ENCODE results near the gene SYTL3.

The SYTL3 gene

GRCh38 chr6:158756977-158757752 is 107.3 kb downstream of the SYTL3 start:
- TF ChIP-seq GATA2 (IDR thresholded peaks at IDR 0.05; ENCODE audit: low read depth, low read length) = no peak
- no peak for TF ChIP-seq GATA3 (IDR thresholded peaks at IDR 0.05; ENCODE audit: low read depth, low read length)

- TF ChIP-seq GATA3 (IDR thresholded peaks at IDR 0.05; ENCODE audit: low read depth, low read length) = no peak
- no peak for TF ChIP-seq GATA2 (IDR thresholded peaks at IDR 0.05; ENCODE audit: low read depth, low read length)
These were observed 107.9 kb downstream of the SYTL3 start for GRCh38 chr6:158757753-158758090.

GRCh38 chr6:158758451-158758860 is 108.6 kb downstream of the SYTL3 start:
- TF ChIP-seq GATA3 (IDR thresholded peaks at IDR 0.05; ENCODE audit: low read depth, low read length) = no peak
- TF ChIP-seq GATA2 (IDR thresholded peaks at IDR 0.05; ENCODE audit: low read depth, low read length) = peak; percentile 73

- TF ChIP-seq GATA2 (IDR thresholded peaks at IDR 0.05; ENCODE audit: low read depth, low read length) (no peak), GATA3 (IDR thresholded peaks at IDR 0.05; ENCODE audit: low read depth, low read length) (no peak)
These were observed 109.2 kb downstream of the SYTL3 start for GRCh38 chr6:158758941-158759479.

GRCh38 chr6:158759966-158760617 is 110.2 kb downstream of the SYTL3 start:
- TF ChIP-seq GATA3 (IDR thresholded peaks at IDR 0.05; ENCODE audit: low read depth, low read length) = no peak
- no peak for TF ChIP-seq GATA2 (IDR thresholded peaks at IDR 0.05; ENCODE audit: low read depth, low read length)

- no peak for TF ChIP-seq GATA2 (IDR thresholded peaks at IDR 0.05; ENCODE audit: low read depth, low read length)
- TF ChIP-seq GATA3 (IDR thresholded peaks at IDR 0.05; ENCODE audit: low read depth, low read length) = no peak
These were observed 110.9 kb downstream of the SYTL3 start for GRCh38 chr6:158760618-158761250.

- no peak for TF ChIP-seq GATA2 (IDR thresholded peaks at IDR 0.05; ENCODE audit: low read depth, low read length)
- no peak for TF ChIP-seq GATA3 (IDR thresholded peaks at IDR 0.05; ENCODE audit: low read depth, low read length)
These were observed 111.9 kb downstream of the SYTL3 start for GRCh38 chr6:158761746-158762145.

- TF ChIP-seq GATA2 (IDR thresholded peaks at IDR 0.05; ENCODE audit: low read depth, low read length) = no peak
- TF ChIP-seq GATA3 (IDR thresholded peaks at IDR 0.05; ENCODE audit: low read depth, low read length) = no peak
These were observed 113.1 kb downstream of the SYTL3 start for GRCh38 chr6:158762787-158763433.

- no peak for TF ChIP-seq GATA3 (IDR thresholded peaks at IDR 0.05; ENCODE audit: low read depth, low read length)
- no peak for TF ChIP-seq GATA2 (IDR thresholded peaks at IDR 0.05; ENCODE audit: low read depth, low read length)
These were observed 113.8 kb downstream of the SYTL3 start for GRCh38 chr6:158763434-158764182.

GRCh38 chr6:158764183-158764849 is 114.5 kb downstream of the SYTL3 start:
- TF ChIP-seq GATA2 (IDR thresholded peaks at IDR 0.05; ENCODE audit: low read depth, low read length) (no peak), GATA3 (IDR thresholded peaks at IDR 0.05; ENCODE audit: low read depth, low read length) (no peak)

GRCh38 chr6:158764926-158765325 is 115.1 kb downstream of the SYTL3 start:
- TF ChIP-seq GATA3 (IDR thresholded peaks at IDR 0.05; ENCODE audit: low read depth, low read length) (no peak), GATA2 (IDR thresholded peaks at IDR 0.05; ENCODE audit: low read depth, low read length) (no peak)

- TF ChIP-seq GATA2 (IDR thresholded peaks at IDR 0.05; ENCODE audit: low read depth, low read length) (no peak), GATA3 (IDR thresholded peaks at IDR 0.05; ENCODE audit: low read depth, low read length) (no peak)
These were observed 115.7 kb downstream of the SYTL3 start for GRCh38 chr6:158765499-158766068.

Measured in SH-SY5Y (cell line).